Stimulated activated CD4-positive, alpha-beta T cell treated with anti-CD3 and anti-CD28 coated beads, Interleukin-1b, Interleukin-23, amount 100 ng/mL, for 1 hour (primary cell): ENCODE data around the gene SP1.
A peak's percentile ranks its signal among the peaks of the same experiment; 100 is the strongest.

Source experiments
- DNase-seq, 2 donors: peaks; one replicate each; pipeline ENCODE4 v3.0.0-alpha.2; 2020; ENCODE audit warnings: low read depth in 2 of 2

SP1 gene

DNA sequence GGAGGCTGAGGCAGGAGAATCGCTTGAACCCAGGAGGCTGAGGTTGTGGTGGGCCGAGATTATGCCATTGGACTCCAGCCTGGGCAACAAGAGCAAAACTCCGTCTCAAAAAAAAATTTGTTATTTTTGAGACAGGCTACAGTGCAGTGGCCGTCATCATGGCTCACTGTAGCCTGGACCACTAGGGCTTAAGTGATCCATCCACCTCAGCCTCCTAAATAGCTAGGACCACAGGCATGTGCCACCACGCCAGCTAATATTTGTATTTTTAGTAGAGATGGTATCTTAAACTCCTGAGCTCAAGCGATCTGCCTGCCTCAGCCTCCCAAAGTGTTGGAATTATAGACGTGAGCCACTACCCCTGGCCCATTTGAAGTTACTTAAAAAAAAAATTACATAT is 71.0 kb downstream of the SP1 start:
- no peak for DNase-seq

DNA sequence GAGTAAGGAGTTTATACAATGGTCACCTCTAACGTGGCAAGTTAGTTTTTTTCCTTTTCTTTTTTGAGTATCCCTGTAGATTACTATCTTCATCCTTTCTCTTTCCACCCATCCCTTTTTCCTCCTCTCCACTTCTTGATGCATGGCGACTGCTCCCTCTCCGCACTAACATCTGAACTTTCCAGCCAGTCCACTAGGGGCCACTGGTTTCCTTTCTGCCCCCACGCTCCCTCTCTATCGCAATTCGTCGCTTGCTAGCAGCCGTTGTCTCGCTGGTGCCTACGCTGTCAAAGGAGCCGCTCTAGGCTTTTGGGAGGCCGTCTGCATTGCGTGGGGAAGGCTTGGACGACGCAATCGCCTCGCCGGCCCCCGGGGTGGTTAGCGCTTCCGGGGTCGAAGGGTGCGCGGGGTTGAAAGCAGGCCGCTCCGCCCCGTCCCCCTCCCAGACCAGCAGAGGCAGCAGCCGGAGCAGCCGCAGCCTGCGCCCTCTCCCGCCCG is 71.7 kb downstream of the SP1 start, which contains the start of gene PCBP2:
Gene PCBP2 (plus strand): TSS at position 442 of the 498 bp plus-strand sequence. CDS start 2,699 bp downstream, outside the sequence.
- DNase-seq, result peak; percentile 88 to 97

DNA sequence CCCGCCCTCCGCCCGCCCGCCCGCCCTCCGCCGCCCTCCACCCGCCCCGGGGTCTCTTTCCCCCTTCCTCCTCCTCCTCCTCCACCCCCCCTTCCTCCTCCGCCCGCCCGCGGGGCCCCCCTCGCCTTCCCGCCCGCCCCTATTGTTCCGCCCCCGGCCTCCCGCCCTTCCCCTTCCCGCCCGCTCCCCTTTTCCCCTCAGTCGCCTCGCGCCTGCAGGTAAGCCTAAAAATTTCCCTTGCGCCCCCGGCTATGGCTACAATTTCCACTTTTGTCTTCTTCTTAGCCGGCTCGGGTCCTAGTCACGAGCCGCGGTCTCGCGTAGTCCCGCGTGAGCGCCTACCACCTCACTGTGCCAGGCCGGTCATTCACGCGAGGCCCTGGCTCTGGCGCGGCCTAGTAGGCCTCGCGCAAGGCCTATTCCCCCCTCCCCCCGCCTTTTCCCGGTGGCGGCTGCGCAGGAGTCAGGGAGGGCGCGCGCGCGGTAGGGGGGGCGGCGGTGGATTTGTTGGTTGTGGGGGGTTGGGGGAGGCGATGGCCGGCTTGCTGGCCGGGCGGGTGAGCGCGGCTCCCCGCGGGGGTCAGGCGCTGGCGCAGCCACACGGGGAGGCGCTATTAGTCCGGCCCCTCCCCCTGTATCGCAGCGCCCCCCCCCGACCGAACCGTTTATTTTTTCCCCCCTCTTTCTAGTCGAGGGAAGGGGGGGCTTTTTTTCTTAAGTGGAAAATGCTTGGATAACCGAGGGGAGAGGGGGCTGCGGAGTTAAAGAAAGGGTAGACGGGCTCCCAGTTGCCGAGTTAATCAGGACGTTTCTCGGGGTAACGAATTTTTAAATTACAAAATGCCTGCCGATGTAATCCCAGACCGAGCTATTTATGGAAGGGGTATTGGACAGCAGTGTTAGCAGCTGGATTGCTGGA is 72.4 kb downstream of the SP1 start:
- peak; percentile 36 to 52 for DNase-seq

DNA sequence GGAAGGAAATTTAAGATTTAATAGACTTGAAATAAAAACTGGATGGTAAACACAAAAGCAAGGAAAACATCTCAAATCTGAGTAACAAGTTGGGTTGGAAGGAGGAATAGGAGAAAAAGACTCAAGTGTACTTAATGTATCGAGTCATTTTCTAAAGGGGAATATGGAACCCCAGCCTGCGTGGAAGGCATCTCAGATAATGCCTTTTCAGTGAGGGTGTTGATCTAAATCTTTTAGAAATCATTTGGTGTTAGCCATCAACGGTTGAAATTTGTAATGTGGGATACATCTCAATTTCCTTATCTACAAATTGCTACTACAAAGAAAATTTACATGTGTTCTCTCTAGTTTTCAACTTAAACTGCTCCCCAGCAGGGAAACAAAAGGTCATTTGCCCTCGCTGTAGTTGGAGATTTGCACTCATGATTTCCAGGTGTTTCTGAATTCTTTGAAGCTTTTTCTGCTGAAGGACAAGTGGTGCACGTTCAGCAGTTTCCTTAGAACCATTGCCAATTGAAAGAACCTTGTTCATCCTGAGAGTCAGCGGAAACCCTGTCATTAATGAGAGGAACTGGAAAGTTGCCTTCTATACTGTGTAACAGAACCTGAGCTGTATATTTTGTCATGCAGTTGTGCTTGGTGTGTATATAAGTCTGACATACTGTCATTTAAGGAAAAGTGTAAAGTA is 74.1 kb downstream of the SP1 start:
- no peak for DNase-seq

DNA sequence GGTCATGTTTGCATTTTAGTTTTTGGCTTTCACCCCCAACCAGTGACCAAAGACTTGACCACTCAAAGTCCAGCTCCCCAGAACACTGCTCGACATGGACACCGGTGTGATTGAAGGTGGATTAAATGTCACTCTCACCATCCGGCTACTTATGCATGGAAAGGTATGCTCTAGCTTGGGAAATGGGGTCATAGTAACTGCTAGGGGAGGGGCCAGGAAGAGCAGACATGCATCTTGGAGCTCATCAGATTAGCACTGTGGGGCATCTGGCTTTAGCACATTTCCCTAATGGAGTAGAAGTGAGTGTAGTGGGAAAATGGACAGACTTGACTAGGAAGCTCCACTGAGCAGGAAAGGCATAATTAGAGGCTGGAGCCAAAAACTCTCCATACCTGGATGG is 74.7 kb downstream of the SP1 start:
- DNase-seq, result no peak

DNA sequence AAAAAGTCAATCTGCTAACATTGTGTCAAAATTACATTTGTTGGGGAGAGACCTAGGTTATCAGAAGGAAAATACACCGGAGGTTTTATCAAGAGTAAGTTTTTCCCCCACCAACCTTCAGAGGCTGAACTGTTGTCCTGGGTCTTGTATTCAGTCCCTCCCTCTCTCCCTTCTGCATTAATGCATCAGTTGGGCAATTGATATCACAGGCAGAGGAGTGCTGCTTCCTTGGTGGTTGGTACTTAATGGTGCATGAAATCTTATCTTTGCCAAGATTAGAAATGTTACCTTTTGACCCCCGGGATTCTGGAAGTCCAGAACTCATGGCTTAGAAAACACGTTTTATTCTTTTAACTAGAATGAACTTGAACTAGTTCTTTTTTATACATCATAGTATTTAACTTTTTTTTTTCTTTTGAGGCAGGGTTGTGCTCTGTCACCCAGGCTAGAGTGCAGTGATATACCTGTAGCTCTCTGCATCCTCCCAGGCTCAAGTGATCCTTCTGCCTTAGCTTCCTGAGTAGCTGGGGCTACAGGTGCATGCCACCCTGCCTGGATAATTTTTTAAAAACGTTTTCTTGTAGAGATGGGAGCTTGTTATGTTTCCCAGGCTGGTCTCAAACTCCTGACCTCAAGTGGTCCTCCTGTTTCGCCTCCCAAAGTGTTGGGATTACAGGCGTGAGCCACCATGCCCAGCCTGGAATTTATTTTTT is 76.8 kb downstream of the SP1 start:
- DNase-seq, result no peak

DNA sequence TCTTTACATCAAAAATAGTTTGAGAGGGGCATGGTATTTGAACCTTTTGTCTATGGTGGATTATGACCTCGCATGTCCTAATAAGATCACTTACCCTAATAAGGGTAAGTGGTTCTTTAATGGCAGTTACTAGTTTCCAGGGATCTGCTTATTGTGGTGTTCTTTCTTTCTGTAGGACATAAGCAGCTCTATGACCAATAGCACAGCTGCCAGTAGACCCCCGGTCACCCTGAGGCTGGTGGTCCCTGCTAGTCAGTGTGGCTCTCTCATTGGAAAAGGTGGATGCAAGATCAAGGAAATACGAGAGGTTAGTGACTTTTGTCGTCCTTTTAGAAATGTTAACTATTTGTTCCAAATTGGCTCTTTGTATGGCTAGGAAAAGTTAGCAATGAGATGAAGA is 79.1 kb downstream of the SP1 start:
- no peak for DNase-seq

DNA sequence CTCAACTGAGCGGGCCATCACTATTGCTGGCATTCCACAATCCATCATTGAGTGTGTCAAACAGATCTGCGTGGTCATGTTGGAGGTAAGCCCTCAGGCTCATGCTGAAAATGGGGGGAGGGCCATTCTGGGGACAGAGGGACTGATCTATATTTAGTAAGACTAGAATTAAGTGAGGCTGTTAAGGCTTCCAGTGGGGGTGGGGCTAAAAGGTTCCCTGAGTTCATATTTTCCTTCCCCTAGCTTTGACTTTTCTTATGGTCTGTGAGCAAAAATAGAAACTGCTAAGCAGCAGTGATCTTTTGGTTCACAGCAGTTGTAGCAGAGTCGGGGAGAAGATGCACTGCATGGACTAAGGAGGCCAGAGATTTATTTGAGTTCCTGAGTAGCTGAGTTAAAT is 81.1 kb downstream of the SP1 start:
- no peak for DNase-seq

DNA sequence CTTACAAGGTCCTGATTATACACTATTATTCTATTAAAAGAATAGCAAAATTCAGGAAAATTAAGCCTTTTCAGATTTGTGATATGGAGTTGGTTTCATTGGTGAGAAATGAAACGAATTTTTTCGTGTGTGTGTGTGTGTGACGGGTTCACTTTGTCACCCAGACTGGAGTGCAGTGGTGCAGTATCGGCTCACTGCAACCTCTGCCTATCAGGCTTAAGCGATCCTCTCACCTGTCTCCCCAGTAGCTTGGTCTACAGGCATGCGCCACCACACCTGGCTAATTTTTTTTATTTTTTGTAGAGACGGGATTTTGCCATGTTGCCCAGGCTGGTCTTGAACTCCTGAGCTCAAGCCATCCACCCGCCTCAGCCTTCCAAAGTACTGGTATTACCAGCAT is 81.6 kb downstream of the SP1 start:
- no peak for DNase-seq

DNA sequence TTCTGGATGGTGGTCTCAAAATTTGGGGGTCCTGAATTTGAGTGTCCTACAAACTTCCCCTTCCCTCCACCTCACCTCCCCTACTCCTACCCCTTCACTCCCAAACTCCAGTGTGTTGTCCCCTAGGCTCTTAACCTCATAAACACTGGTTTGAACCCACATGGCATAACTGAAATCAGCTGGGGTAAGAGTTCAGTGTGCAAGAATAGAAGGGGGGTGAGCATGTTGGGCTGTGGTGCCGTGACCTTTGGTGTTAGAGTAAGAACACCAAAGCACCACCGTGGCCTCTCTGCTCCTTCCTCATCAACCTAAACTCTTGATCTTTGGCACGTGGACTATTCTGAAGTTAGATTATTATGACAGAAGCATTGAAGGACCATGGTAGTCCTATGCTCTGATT is 83.0 kb downstream of the SP1 start:
- DNase-seq, result no peak

DNA sequence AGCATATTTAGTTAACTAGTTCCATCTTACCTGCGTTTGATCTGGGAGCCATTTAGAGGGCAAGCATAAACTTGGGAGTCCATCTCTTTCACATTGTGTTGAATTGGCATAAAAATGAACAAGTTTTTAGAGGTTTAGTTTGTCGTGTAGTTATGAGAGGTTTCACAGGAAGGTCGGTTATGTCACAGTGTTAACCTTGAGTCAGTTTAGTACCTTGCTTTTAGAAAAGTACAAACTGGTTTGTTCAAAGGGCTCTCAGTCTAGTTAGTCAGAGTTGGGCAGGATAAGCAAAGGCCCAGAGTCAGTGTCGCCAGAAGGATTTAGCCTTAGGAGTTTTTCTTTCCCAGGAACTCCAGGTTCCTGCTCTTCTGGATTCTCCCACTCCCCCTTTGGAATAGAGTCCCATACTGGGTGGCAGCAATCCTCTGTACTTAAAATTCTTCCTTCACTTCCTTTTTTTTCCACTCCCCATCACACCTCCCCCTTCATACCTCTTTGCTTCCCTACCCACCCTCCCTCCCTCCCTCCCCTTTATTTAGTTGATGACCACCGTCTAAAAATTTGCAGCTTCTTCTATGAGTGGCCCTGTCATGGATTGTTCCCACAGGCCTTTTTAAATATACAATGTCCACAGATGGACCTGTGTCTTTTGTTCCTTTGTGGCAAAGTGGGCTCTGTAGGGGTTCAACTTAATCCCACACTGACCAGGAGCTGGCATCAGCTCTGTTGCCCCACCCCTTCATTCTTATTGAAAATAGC is 84.0 kb downstream of the SP1 start:
- no peak for DNase-seq

DNA sequence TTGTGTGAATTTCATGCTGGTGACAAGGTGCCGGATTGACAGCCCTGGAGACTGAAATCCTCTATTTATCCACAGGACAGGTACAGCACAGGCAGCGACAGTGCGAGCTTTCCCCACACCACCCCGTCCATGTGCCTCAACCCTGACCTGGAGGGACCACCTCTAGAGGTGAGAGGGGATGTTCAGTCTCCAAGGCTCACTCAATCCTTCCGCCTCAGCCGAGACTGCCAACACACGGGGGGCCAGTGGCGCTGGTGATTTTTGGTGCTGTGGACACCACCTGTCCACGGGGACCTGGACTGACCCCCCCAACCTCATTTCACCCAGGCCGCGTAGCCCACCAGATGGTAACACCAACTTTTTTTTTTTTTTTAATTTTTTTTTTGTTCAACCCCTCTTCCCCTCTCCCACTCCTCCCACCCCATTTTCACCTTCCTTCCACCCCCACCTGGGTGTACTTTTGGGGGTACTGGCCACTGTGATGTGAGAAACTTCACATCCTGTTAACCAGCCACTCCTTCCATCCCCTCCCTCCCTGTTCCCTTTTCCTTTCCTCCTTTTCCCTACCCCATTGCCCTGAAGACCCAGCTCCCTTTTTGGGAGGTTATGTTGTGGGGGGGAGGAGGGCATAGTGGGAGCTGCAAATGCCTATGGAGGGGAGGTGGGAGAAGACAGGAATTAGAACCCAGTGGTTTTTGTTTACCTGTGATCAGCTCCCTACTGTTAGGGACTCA is 84.9 kb downstream of the SP1 start:
- no peak for DNase-seq

DNA sequence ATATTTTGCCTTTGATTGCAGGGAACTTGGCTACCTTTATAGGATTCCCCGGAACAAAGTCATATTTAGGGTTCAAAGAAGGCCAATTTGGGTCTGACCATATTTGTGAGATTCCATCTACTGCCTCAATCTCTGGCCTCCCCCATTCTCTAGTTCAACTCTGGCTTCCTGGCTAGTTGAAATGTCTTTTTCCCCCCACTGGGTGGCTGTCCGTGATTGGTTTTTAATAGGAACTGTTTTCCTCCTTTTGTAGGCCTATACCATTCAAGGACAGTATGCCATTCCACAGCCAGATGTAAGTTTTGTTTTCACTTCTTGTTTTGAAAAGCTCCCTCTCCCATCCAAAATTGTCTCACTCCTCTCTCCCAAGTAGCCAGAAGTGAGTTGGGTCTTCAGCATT is 85.7 kb downstream of the SP1 start:
- DNase-seq, result no peak
